ENCODE results near the gene RMDN3.

Gene RMDN3

GRCh38 chr15:40694688-40695468 lies 60.2 kb downstream of the RMDN3 start, which contains the start of gene RAD51:
TSS of gene RAD51 (plus strand) at chr15:40695174. CDS start at chr15:40698759, 3,585 bp downstream.
- Histone ChIP-seq H3K27me3 (ENCODE audit: insufficient read depth, poor library complexity, severe bottlenecking) (no peaks in the 10 kb centered on the region), H3K27ac (replicated peaks) (peak within 1 kb of the TSS; percentile 93), H3K4me3 (replicated peaks; ENCODE audit: insufficient read depth, low read length) (peak within 1 kb of the TSS; percentile 96)
- no peak for TF ChIP-seq GABPA (IDR thresholded peaks at IDR 0.05; ENCODE audit: low read depth)
- peak; percentile 85 for TF ChIP-seq POLR2AphosphoS5 (IDR thresholded peaks at IDR 0.05; ENCODE audit: low read depth)
- TF ChIP-seq SPI1 (IDR thresholded peaks at IDR 0.05; ENCODE audit: borderline replicate concordance, low read depth) = peak; percentile 92
- TF ChIP-seq, protein P1, sequence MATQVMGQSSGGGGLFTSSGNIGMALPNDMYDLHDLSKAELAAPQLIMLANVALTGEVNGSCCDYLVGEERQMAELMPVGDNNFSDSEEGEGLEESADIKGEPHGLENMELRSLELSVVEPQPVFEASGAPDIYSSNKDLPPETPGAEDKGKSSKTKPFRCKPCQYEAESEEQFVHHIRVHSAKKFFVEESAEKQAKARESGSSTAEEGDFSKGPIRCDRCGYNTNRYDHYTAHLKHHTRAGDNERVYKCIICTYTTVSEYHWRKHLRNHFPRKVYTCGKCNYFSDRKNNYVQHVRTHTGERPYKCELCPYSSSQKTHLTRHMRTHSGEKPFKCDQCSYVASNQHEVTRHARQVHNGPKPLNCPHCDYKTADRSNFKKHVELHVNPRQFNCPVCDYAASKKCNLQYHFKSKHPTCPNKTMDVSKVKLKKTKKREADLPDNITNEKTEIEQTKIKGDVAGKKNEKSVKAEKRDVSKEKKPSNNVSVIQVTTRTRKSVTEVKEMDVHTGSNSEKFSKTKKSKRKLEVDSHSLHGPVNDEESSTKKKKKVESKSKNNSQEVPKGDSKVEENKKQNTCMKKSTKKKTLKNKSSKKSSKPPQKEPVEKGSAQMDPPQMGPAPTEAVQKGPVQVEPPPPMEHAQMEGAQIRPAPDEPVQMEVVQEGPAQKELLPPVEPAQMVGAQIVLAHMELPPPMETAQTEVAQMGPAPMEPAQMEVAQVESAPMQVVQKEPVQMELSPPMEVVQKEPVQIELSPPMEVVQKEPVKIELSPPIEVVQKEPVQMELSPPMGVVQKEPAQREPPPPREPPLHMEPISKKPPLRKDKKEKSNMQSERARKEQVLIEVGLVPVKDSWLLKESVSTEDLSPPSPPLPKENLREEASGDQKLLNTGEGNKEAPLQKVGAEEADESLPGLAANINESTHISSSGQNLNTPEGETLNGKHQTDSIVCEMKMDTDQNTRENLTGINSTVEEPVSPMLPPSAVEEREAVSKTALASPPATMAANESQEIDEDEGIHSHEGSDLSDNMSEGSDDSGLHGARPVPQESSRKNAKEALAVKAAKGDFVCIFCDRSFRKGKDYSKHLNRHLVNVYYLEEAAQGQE (IDR thresholded peaks at IDR 0.05; ENCODE audit: insufficient replicate concordance, low read depth) = peak; percentile 21
- no peak for TF ChIP-seq CTCF (IDR thresholded peaks at IDR 0.05; ENCODE audit: insufficient read depth, low read length)
- peak; percentile 94 to 97 for DNase-seq (ENCODE audit: low read depth in 1 of 2, low spot score in 1 of 2)

DNA sequence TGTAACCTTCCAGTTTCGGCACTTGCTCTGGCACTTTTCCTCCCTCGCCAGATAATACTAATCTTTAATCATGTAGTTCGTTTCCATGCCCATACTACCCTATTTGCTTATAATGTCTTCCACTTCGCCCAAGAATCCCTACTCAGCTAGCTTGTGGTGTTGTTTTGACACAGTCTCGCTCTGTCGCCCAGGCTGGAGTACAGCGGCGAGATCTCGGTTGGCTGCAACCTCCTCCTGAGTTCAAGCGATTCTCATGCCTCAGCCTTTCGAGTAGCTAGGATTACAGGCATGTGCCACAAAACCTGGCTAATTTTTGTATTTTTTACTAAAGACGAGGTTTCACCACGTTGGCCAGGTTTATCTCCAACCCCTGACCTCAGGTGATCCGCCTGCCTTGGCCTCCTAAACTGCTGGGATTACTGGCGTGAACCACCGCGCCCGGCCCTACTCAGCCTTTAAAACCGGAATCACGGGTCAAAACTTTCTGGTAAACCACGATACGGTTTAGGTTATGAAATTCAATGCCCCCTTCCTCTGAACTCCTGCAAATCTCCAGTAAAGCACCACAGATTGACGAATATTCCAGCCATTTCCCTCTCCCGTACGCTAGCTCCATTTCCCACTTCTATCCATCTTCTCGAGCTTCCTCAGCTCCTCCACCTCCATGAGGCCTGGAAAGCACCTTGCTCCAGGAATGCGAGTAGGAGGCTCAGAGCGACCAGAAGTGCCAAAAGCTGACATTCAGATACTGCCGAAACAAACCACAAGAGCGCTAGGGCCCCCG lies 61.0 kb downstream of the RMDN3 start:
- peak in 1 of 2 experiments; percentile 54 for DNase-seq (ENCODE audit: low read depth in 1 of 2, low spot score in 1 of 2)
- TF ChIP-seq POLR2AphosphoS5 (IDR thresholded peaks at IDR 0.05; ENCODE audit: low read depth) = no peak
- TF ChIP-seq CTCF (IDR thresholded peaks at IDR 0.05; ENCODE audit: insufficient read depth, low read length) = no peak
- no peak for TF ChIP-seq SPI1 (IDR thresholded peaks at IDR 0.05; ENCODE audit: borderline replicate concordance, low read depth)
- TF ChIP-seq, protein P1 (IDR thresholded peaks at IDR 0.05; ENCODE audit: insufficient replicate concordance, low read depth) = no peak
- TF ChIP-seq GABPA (IDR thresholded peaks at IDR 0.05; ENCODE audit: low read depth) = no peak
- Histone ChIP-seq H3K27ac (replicated peaks) (peak overlapping the region; percentile 93), H3K4me3 (replicated peaks; ENCODE audit: insufficient read depth, low read length) (peak overlapping the region; percentile 96), H3K27me3 (ENCODE audit: insufficient read depth, poor library complexity, severe bottlenecking) (no peaks in the 10 kb centered on the region)

- H3K27me3 ChIP-seq (ENCODE audit: insufficient read depth, poor library complexity, severe bottlenecking) = no peaks in the 10 kb centered on the region
- no peak for TF ChIP-seq CTCF (IDR thresholded peaks at IDR 0.05; ENCODE audit: insufficient read depth, low read length)
- TF ChIP-seq, protein P1 (IDR thresholded peaks at IDR 0.05; ENCODE audit: insufficient replicate concordance, low read depth) = no peak
- TF ChIP-seq SPI1 (IDR thresholded peaks at IDR 0.05; ENCODE audit: borderline replicate concordance, low read depth) = no peak
- TF ChIP-seq POLR2AphosphoS5 (IDR thresholded peaks at IDR 0.05; ENCODE audit: low read depth) = no peak
- TF ChIP-seq GABPA (IDR thresholded peaks at IDR 0.05; ENCODE audit: low read depth) = no peak
- H3K4me3 ChIP-seq (replicated peaks; ENCODE audit: insufficient read depth, low read length) = no peak overlapping the region
- no peak for DNase-seq (ENCODE audit: low read depth in 1 of 2, low spot score in 1 of 2)
- no peak overlapping the region for H3K27ac ChIP-seq (replicated peaks)
These were observed 63.3 kb downstream of the RMDN3 start for GRCh38 chr15:40691737-40692136.
